ENCODE data around the gene KCTD3.

DNA sequence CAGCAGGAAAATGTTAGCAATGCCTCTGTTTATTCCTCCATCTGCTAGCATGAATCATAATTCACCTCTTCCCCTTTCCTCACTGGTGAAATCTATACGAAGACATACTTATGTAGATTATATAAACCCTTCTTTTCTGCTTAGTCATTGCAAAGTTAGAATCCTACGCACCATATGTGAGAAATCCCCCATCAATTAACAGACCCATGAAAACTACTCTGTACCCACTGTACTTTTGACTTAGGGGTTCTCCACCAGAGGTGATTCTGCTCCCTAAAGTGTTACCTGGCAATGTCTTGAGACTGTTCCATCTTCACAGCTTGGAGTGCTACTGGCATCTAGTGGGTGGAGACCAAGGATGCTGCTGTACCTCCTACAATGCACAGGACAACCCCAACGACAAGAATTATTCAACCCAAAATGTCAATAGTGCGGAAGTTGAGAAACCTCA is 49.6 kb upstream of the KCTD3 start:
- TF ChIP-seq, protein P1, sequence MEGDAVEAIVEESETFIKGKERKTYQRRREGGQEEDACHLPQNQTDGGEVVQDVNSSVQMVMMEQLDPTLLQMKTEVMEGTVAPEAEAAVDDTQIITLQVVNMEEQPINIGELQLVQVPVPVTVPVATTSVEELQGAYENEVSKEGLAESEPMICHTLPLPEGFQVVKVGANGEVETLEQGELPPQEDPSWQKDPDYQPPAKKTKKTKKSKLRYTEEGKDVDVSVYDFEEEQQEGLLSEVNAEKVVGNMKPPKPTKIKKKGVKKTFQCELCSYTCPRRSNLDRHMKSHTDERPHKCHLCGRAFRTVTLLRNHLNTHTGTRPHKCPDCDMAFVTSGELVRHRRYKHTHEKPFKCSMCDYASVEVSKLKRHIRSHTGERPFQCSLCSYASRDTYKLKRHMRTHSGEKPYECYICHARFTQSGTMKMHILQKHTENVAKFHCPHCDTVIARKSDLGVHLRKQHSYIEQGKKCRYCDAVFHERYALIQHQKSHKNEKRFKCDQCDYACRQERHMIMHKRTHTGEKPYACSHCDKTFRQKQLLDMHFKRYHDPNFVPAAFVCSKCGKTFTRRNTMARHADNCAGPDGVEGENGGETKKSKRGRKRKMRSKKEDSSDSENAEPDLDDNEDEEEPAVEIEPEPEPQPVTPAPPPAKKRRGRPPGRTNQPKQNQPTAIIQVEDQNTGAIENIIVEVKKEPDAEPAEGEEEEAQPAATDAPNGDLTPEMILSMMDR (IDR thresholded peaks at IDR 0.05), result peak; percentile 61
- TF ChIP-seq, protein P2, sequence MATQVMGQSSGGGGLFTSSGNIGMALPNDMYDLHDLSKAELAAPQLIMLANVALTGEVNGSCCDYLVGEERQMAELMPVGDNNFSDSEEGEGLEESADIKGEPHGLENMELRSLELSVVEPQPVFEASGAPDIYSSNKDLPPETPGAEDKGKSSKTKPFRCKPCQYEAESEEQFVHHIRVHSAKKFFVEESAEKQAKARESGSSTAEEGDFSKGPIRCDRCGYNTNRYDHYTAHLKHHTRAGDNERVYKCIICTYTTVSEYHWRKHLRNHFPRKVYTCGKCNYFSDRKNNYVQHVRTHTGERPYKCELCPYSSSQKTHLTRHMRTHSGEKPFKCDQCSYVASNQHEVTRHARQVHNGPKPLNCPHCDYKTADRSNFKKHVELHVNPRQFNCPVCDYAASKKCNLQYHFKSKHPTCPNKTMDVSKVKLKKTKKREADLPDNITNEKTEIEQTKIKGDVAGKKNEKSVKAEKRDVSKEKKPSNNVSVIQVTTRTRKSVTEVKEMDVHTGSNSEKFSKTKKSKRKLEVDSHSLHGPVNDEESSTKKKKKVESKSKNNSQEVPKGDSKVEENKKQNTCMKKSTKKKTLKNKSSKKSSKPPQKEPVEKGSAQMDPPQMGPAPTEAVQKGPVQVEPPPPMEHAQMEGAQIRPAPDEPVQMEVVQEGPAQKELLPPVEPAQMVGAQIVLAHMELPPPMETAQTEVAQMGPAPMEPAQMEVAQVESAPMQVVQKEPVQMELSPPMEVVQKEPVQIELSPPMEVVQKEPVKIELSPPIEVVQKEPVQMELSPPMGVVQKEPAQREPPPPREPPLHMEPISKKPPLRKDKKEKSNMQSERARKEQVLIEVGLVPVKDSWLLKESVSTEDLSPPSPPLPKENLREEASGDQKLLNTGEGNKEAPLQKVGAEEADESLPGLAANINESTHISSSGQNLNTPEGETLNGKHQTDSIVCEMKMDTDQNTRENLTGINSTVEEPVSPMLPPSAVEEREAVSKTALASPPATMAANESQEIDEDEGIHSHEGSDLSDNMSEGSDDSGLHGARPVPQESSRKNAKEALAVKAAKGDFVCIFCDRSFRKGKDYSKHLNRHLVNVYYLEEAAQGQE (IDR thresholded peaks at IDR 0.05; ENCODE audit: insufficient read depth in 1 of 2, low read depth in 2 of 2, low read length in 1 of 2), result no peak
- no peak for TF ChIP-seq POLR2AphosphoS5 (IDR thresholded peaks at IDR 0.05; ENCODE audit: low read depth, low read length)
